A673 (cell line): ENCODE results near the gene NSG2.

ENCODE experiments used
- CTCF ChIP-seq: fragments of 300-800, 200-600 bp; sonication (generic); conservative IDR thresholded peaks from 2 replicates; pipeline ENCODE4 v1.5.1; 2017; ENCODE audit warnings: low read depth, mild to moderate bottlenecking, antibody characterized with exemption, low read length, moderate library complexity, mixed read lengths
- EZH2 ChIP-seq: fragments of 200-600 bp; sonication (generic); IDR thresholded peaks from 2 replicates; pipeline ENCODE4 v1.6.1; 2017; ENCODE audit warnings: borderline replicate concordance, low read depth, mild to moderate bottlenecking, mixed read lengths, antibody characterized with exemption, low read length; ENCODE audit not compliant: poor library complexity, severe bottlenecking

GRCh38 chr5:174056064-174056847 lies 10.8 kb downstream of the NSG2 start:
- TF ChIP-seq EZH2 (no peak), CTCF (peak; percentile 27; the same call in 1 of the 2 replicates)
